Transverse colon (tissue), 4 donors: ENCODE results near the gene CTSA. TPM values are rescaled to one million over a fixed set of nuclear protein-coding genes. Genes with fewer than 3 reads are reported as not detected.
"Not testable (repeated sequence)": the region's sequence is repeated elsewhere in the genome, so short reads cannot be mapped to it uniquely, and the experiment has no call there.

ENCODE experiments used
- DNase-seq: peaks from one replicate; pipeline ENCODE4 v3.0.0-alpha.2; 2019
- H3K27ac ChIP-seq, 4 donors: fragments of 200-600 bp; sonication (generic); 2 replicates each; pipeline ENCODE4 v1.5.1; 2016 to 2018; ENCODE audit warnings: inconsistent platforms in 4 of 4
- H3K27me3 ChIP-seq: fragments of 200-600 bp; sonication (generic); 2 replicates; pipeline ENCODE4 v1.5.1; 2017; ENCODE audit warnings: inconsistent platforms
- H3K36me3 ChIP-seq, 4 donors: fragments of 200-600 bp; sonication (generic); 2 replicates each; pipeline ENCODE4 v1.5.1; 2017 to 2019; ENCODE audit warnings: inconsistent platforms in 4 of 4
- H3K4me1 ChIP-seq, 4 donors: fragments of 200-600 bp; sonication (generic); 2 replicates each; pipeline ENCODE4 v1.5.1; 2017 to 2020; ENCODE audit warnings: inconsistent platforms in 4 of 4
- H3K4me3 ChIP-seq, 4 donors: fragments of 200-600 bp; sonication (generic); 1 replicate in 1 of 4; 2 replicates in 3 of 4; pipeline versions ENCODE4 v1.5.1 to v1.6.1; 2017 to 2019; ENCODE audit warnings: inconsistent platforms in 4 of 4
- H3K9me3 ChIP-seq, 2 donors: fragments of 200-600 bp; sonication (generic); 2 replicates each; pipeline ENCODE4 v1.5.1; 2017 to 2019; ENCODE audit warnings: inconsistent platforms in 2 of 2
- EP300 ChIP-seq: sonication (generic); formaldehyde crosslinking; IDR thresholded peaks from one replicate; pipeline ENCODE4 v1.6.1; 2017; ENCODE audit warnings: antibody characterized with exemption, low read depth
- POLR2A ChIP-seq: fragments of 450-650 bp; IDR thresholded peaks from one replicate; pipeline ENCODE4 v1.6.1; 2016; ENCODE audit warnings: antibody characterized with exemption, mild to moderate bottlenecking, moderate library complexity
- POLR2AphosphoS5 ChIP-seq, 3 donors: sonication (generic); formaldehyde crosslinking; IDR thresholded peaks; one replicate each; pipeline ENCODE4 v1.6.1; 2016; ENCODE audit warnings: antibody characterized with exemption in 3 of 3
- WGBS, 2 donors: methylation state at CpG; one replicate each; pipeline ENCODE4 v1.1.5; 2018; ENCODE audit warnings: low coverage in 1 of 2; 5-methylcytosine and 5-hydroxymethylcytosine counted together
- in situ Hi-C, 4 donors: fragments of 200-750 bp; cut with MboI; loops; one replicate each; pipeline versions ENCODE4 v1.15.0 to v1.15.1; 2017; ENCODE audit warnings: low sequenced_read_pairs in 3 of 4, low pct_ligation_motif_present in 1 of 4, low pct_unique_long_range_greater_than_20kb in 1 of 4
- intact Hi-C: fragments of 100-400 bp; cut with DNase I; formaldehyde crosslinking; loops from one replicate; pipeline ENCODE4 v1.15.1; 2023; ENCODE audit warnings: low total_unique reads
- total RNA-seq, 4 donors: library from RNA; depleted of rRNA; stranded (reverse); fragments of >200 nt; gene quantifications; one replicate each; pipeline ENCODE4 v1.1.0, GENCODE V29; 2016
- TF ChIP-seq, protein P1 (sequence below), 5 experiments: fragments of 200-600 bp in 3 of 5; fragments of 450-650 bp in 2 of 5; sonication (generic) in 3 of 5; IDR thresholded peaks; 1 replicate in 2 of 5; 2 replicates in 3 of 5; pipeline ENCODE4 v1.5.1; 2016 to 2017; ENCODE audit warnings: antibody characterized with exemption in 5 of 5, inconsistent platforms in 3 of 5, mild to moderate bottlenecking in 2 of 5, moderate library complexity in 1 of 5

The CTSA gene
- total RNA-seq, 4 donors from 2014 or later: 197 to 971 (median 466) TPM

DNA sequence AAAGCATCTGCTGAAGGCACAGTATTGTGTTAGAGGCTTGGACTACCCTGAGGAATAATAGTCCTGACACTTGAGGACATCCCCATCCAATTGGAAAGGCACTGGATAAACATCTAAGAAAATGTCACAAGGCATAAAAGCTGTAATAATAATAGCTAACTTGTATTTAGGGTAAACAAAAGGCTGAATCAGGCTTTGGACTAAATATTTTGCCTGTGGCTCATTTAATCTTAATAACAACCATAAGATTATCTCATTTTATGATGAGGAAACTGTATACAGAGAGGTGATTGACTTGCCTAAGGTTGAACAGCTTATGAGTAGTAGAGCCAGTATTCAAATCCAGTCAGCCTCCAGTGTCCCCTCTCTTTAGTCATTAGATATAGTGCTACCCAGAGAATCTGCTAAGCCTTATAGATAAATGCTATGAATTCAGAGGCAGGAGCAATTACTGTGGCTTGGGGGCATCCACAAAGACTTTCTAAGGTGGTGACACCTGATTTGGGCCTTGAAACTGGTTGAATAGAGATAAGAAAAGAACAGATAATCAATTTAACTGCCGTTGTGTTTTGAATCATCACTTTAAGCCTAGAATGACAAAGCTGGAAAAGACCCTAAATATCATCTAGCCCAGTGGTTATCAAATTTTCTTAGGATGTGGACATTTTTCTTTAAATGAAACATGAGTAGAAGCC, 17.6 kb upstream of the CTSA start:
- H3K27ac ChIP-seq: no peak overlapping the region
- in situ Hi-C loops (no loop called here), intact Hi-C loops (no loop called here)
- peaks cover 0 to under 1% (median 0%) of the 10 kb centered on the region in 4 donors for H3K4me1 ChIP-seq
- DNase-seq: no peak
- no peak overlapping the region for H3K4me3 ChIP-seq
- no peaks in the 10 kb centered on the region for H3K9me3 ChIP-seq
- WGBS, 2 donors: 58 to 75% methylated on average over 1 of the region's 1 CpG
- H3K27me3 ChIP-seq: no peaks in the 10 kb centered on the region
- TF ChIP-seq POLR2A (no peak), POLR2AphosphoS5 (IDR thresholded peaks at IDR 0.05) (no peak), EP300 (no peak)
- TF ChIP-seq, protein P1, sequence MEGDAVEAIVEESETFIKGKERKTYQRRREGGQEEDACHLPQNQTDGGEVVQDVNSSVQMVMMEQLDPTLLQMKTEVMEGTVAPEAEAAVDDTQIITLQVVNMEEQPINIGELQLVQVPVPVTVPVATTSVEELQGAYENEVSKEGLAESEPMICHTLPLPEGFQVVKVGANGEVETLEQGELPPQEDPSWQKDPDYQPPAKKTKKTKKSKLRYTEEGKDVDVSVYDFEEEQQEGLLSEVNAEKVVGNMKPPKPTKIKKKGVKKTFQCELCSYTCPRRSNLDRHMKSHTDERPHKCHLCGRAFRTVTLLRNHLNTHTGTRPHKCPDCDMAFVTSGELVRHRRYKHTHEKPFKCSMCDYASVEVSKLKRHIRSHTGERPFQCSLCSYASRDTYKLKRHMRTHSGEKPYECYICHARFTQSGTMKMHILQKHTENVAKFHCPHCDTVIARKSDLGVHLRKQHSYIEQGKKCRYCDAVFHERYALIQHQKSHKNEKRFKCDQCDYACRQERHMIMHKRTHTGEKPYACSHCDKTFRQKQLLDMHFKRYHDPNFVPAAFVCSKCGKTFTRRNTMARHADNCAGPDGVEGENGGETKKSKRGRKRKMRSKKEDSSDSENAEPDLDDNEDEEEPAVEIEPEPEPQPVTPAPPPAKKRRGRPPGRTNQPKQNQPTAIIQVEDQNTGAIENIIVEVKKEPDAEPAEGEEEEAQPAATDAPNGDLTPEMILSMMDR (IDR thresholded peaks at IDR 0.05): no peak
- H3K36me3 ChIP-seq: peaks cover 0 to 12% (median 2%) of the 10 kb centered on the region in 4 donors

DNA sequence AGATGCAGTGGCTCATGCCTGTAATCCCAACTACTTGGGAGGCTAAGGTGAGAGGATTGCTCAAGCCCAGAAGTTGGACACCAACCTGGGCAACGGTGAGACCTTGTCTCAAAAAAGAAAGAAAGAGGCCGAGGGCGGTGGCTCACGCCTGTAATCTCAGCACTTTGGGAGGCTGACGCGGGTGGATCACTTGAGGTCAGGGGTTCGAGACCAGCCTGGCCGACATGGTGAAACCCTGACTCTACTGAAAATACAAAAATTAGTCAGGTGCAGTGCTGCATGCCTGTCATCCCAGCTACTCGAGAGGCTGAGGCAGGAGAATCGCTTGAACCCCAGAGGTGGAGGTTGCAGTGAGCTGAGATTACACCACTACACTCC, 17.0 kb upstream of the CTSA start:
- H3K4me1 ChIP-seq, H3K9me3 ChIP-seq, H3K27me3 ChIP-seq, H3K4me3 ChIP-seq, H3K27ac ChIP-seq, intact Hi-C loops, in situ Hi-C loops, DNase-seq: not testable (repeated sequence)
- peaks cover 0 to 12% (median 2%) of the 10 kb centered on the region in 4 donors for H3K36me3 ChIP-seq
- WGBS, 2 donors: 91 to 96% methylated on average over 4 to 10 of the region's 10 CpGs

GRCh38 chr20:45874576-45874975, 16.6 kb upstream of the CTSA start:
- intact Hi-C loops (no loop called here), in situ Hi-C loops (no loop called here)
- DNase-seq: no peak
- 86 to 91% methylated on average over 4 of the region's 4 CpGs for WGBS, 2 donors
- H3K4me1 ChIP-seq: no peaks in the 10 kb centered on the region
- no peak for TF ChIP-seq EP300
- TF ChIP-seq, protein P1 (IDR thresholded peaks at IDR 0.05): no peak
- TF ChIP-seq POLR2AphosphoS5 (IDR thresholded peaks at IDR 0.05): no peak
- no peak for TF ChIP-seq POLR2A
- peaks cover 0 to 12% (median 2%) of the 10 kb centered on the region in 4 donors for H3K36me3 ChIP-seq
- no peaks in the 10 kb centered on the region for H3K9me3 ChIP-seq
- no peak overlapping the region for H3K4me3 ChIP-seq
- no peak overlapping the region for H3K27ac ChIP-seq
- no peaks in the 10 kb centered on the region for H3K27me3 ChIP-seq

DNA sequence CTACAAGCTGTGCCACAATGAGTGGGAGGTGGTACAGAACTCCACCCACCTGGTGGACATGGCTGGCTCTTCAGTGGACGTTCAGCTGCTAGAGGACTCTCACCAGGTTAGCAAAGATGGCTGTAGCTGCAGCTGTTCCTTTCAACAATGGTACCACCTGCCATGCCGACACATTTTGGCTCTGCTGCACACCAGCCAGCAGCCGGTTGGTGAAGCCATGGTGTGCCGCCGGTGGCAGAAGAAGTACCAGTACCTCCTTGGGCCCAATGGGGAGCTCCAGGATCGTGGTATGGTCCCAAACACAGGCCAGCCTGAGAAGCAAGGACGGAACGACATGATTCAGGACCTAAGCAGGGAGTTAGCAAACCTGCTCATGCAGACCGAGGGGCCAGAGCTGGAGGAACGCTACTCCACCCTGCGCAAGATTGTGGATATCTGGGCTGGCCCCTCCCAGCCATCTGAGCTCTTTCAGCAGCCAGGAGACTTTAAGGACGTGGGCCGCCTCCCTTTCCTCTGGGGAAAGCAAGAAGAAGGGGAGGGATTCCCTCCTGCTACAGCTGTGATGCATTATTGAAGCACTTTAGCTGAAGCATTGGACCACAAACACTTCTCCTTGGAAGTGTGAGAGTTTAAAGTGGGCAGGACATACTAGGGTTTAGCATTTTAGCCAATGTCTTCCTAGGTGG, 12.9 kb upstream of the CTSA start:
- no peaks in the 10 kb centered on the region for H3K9me3 ChIP-seq

More for the DNA sequence above, 12.9 kb upstream of the CTSA start:
- DNase-seq: no peak
- Histone ChIP-seq H3K4me1 (peaks cover 8 to 19% (median 12%) of the 10 kb centered on the region in 4 donors), H3K27ac (no peak overlapping the region), H3K4me3 (no peak overlapping the region), H3K36me3 (peaks cover 0 to 12% (median 4%) of the 10 kb centered on the region in 4 donors), H3K27me3 (no peaks in the 10 kb centered on the region)
- TF ChIP-seq, protein P1 (IDR thresholded peaks at IDR 0.05): no peak
- TF ChIP-seq EP300 (no peak), POLR2AphosphoS5 (IDR thresholded peaks at IDR 0.05) (no peak), POLR2A (no peak)
- intact Hi-C loops (no loop called here), in situ Hi-C loops (no loop called here)
- 90% methylated on average over 13 of the region's 13 CpGs; no CpG with 5 or more reads in 1 of the 2 donors for WGBS, 2 donors
